H1 (cell line): ENCODE measurements around the gene NLRP8.

Experiments used
- CEBPB ChIP-seq: IDR thresholded peaks from 2 replicates; pipeline ENCODE4 v1.6.1; 2012; ENCODE audit warnings: low read depth, low read length
- CTCF ChIP-seq, 3 experiments: IDR thresholded peaks; 1 replicate in 2 of 3; 2 replicates in 1 of 3; pipeline versions ENCODE4 v1.5.1 to v1.6.1; 2011; ENCODE audit warnings: low read length in 3 of 3, mild to moderate bottlenecking in 3 of 3, inconsistent platforms in 2 of 3, low read depth in 1 of 3, moderate library complexity in 1 of 3; ENCODE audit not compliant: insufficient read depth in 1 of 3; ENCODE audit errors: control extremely low read depth in 1 of 3
- EGR1 ChIP-seq: IDR thresholded peaks from 2 replicates; pipeline ENCODE4 v1.6.1; 2011; ENCODE audit warnings: low read depth, low read length, borderline replicate concordance
- HDAC6 ChIP-seq: IDR thresholded peaks from one replicate; pipeline ENCODE4 v1.7.1; 2012; ENCODE audit warnings: low read depth, mild to moderate bottlenecking, inconsistent platforms, low read length, moderate library complexity
- JUND ChIP-seq: IDR thresholded peaks from 2 replicates; pipeline ENCODE4 v1.6.1; 2011; ENCODE audit warnings: mild to moderate bottlenecking, improper control_type of control experiment, low read length
- KDM1A ChIP-seq: fragments of 200-600, 300-600 bp; sonication (generic); IDR thresholded peaks from 2 replicates; pipeline ENCODE4 v1.7.1; 2016; ENCODE audit warnings: mild to moderate bottlenecking, low read length, borderline replicate concordance
- RAD21 ChIP-seq, 2 experiments: IDR thresholded peaks in 1 of 2; conservative IDR thresholded peaks in 1 of 2; 2 replicates each; pipeline ENCODE4 v1.6.1; 2011; ENCODE audit warnings: low read depth in 2 of 2, low read length in 2 of 2, improper control_type of control experiment in 1 of 2, inconsistent platforms in 1 of 2, mild to moderate bottlenecking in 1 of 2, moderate library complexity in 1 of 2
- SIN3A ChIP-seq, 2 experiments: IDR thresholded peaks in 1 of 2; conservative IDR thresholded peaks in 1 of 2; 2 replicates each; pipeline ENCODE4 v1.6.1; 2011 to 2012; ENCODE audit warnings: low read length in 2 of 2, improper control_type of control experiment in 1 of 2, low read depth in 1 of 2, mild to moderate bottlenecking in 1 of 2

- TF ChIP-seq CTCF (IDR thresholded peaks at IDR 0.05; ENCODE audit: control extremely low read depth in 1 of 3, insufficient read depth in 1 of 3, low read depth in 1 of 3, low read length in 3 of 3) (no peak), EGR1 (no peak), JUND (no peak), SIN3A (conservative IDR thresholded peaks at IDR 0.05 in 1 of 2, IDR thresholded peaks at IDR 0.05 in 1 of 2; ENCODE audit: low read depth in 1 of 2, low read length in 2 of 2) (no peak), HDAC6 (no peak), CEBPB (no peak), KDM1A (no peak), RAD21 (IDR thresholded peaks at IDR 0.05 in 1 of 2, conservative IDR thresholded peaks at IDR 0.05 in 1 of 2; ENCODE audit: low read depth in 2 of 2, low read length in 2 of 2) (no peak)
Observed at GRCh38 chr19:55907746-55908145, 39.9 kb upstream of the NLRP8 start.
